ENCODE data around the gene FAM107B. TPM values are rescaled to one million over a fixed set of nuclear protein-coding genes. Genes with fewer than 3 reads are reported as not detected.

The FAM107B gene
- total RNA-seq, 2 experiments from 2014 or later = 114 to 121 TPM

DNA sequence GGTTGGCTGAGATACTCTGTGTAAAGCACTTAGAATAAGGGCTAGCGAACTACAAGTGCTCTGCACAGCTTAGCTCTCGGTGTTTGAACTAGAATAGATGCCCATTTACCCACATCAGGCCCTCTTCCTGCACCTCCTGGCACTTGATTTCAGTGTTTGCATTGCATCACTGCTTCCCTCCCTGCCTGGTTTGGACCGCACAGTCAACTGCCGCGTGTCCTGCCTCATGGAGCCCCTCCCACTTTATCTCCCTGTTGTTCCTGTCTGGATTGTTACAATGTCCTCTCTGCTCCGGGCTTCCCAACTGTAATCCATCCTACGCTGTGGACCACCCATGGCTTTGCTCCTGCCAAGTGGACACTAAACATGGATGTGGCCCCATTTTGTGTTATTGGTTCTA, 2.3 kb downstream of the FAM107B start:
- Mint-ChIP-seq H3K4me1 (ENCODE audit: low read depth) (no peaks in the 10 kb centered on the region), H3K27ac (no peak overlapping the region), H3K4me3 (no peak overlapping the region), H3K9me3 (no peaks in the 10 kb centered on the region), H3K27me3 (no peaks in the 10 kb centered on the region), H3K36me3 (ENCODE audit: low read depth) (no peaks in the 10 kb centered on the region)
- CTCF ChIA-PET = no interaction called here
- POLR2A ChIA-PET = no interaction called here
- intact Hi-C loops (cut with micrococcal nuclease) = no loop called here
- ATAC-seq = no peak
- TF ChIP-seq, protein P1, sequence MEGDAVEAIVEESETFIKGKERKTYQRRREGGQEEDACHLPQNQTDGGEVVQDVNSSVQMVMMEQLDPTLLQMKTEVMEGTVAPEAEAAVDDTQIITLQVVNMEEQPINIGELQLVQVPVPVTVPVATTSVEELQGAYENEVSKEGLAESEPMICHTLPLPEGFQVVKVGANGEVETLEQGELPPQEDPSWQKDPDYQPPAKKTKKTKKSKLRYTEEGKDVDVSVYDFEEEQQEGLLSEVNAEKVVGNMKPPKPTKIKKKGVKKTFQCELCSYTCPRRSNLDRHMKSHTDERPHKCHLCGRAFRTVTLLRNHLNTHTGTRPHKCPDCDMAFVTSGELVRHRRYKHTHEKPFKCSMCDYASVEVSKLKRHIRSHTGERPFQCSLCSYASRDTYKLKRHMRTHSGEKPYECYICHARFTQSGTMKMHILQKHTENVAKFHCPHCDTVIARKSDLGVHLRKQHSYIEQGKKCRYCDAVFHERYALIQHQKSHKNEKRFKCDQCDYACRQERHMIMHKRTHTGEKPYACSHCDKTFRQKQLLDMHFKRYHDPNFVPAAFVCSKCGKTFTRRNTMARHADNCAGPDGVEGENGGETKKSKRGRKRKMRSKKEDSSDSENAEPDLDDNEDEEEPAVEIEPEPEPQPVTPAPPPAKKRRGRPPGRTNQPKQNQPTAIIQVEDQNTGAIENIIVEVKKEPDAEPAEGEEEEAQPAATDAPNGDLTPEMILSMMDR (IDR thresholded peaks at IDR 0.05) = no peak
- no peak for DNase-seq

DNA sequence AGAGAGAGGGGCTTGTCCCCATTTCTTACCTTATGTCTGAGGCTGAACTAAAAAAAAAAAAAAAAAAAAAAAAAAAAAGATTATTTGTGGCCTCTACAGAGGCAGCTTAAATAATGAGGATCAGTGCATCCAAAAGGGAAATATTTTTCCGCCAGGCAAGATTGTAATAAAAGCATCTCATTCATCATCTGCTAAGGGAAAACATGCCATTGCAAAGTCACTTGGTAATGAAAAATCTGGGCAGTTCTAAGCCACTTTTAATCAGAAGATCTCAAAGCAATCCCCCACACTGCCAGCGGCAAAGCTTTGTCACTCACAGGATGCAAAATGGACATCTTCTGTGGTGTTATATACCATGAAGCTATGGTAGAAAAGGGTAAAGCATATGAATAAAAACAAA, 3.8 kb downstream of the FAM107B start:
- H3K27ac Mint-ChIP-seq = no peak overlapping the region
- H3K27me3 Mint-ChIP-seq = peaks cover 2% of the 10 kb centered on the region
- no peak for DNase-seq
- POLR2A ChIA-PET = no interaction called here
- TF ChIP-seq, protein P1 (IDR thresholded peaks at IDR 0.05) = no peak
- H3K4me3 Mint-ChIP-seq = no peak overlapping the region
- no peaks in the 10 kb centered on the region for H3K9me3 Mint-ChIP-seq
- H3K4me1 Mint-ChIP-seq (ENCODE audit: low read depth) = no peaks in the 10 kb centered on the region
- intact Hi-C loops (cut with micrococcal nuclease) = no loop called here
- ATAC-seq = no peak
- CTCF ChIA-PET = interaction anchor here (0.8 to 1.0 kb wide), 2 partner anchors 53 to 97 kb away, joined by 3 to 5 read pairs; no protein-coding TSS in a partner anchor
- no peaks in the 10 kb centered on the region for H3K36me3 Mint-ChIP-seq (ENCODE audit: low read depth)

DNA sequence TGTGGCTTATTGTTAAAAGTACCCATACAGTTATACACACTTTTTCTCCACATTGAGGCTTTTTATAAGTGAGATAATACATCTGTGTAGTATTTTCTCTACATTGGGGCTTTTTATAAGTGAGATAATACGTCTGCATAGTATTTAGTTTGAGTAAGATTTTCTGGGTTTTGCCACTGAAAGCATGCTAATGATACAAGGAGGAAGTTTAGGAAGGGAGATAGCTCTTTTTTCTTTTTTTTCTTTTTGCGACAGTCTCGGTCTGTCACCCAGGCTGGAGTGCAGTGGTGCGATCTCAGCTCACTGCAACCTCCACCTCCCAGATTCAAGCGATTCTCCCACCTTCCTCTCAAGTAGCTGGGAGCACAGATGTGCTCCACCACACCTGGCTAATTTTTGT, 13.3 kb downstream of the FAM107B start:
- no peak for DNase-seq
- no peak for ATAC-seq
- Mint-ChIP-seq H3K36me3 (ENCODE audit: low read depth) (no peaks in the 10 kb centered on the region), H3K27ac (no peak overlapping the region), H3K4me1 (ENCODE audit: low read depth) (no peaks in the 10 kb centered on the region), H3K27me3 (no peaks in the 10 kb centered on the region), H3K9me3 (no peaks in the 10 kb centered on the region), H3K4me3 (no peak overlapping the region)
- TF ChIP-seq, protein P1 (IDR thresholded peaks at IDR 0.05) = no peak
- CTCF ChIA-PET = no interaction called here
- POLR2A ChIA-PET = interaction anchor here (0.6 kb wide), 1 partner anchor 184 kb away, joined by 4 read pairs; no protein-coding TSS in a partner anchor
- intact Hi-C loops (cut with micrococcal nuclease) = no loop called here

DNA sequence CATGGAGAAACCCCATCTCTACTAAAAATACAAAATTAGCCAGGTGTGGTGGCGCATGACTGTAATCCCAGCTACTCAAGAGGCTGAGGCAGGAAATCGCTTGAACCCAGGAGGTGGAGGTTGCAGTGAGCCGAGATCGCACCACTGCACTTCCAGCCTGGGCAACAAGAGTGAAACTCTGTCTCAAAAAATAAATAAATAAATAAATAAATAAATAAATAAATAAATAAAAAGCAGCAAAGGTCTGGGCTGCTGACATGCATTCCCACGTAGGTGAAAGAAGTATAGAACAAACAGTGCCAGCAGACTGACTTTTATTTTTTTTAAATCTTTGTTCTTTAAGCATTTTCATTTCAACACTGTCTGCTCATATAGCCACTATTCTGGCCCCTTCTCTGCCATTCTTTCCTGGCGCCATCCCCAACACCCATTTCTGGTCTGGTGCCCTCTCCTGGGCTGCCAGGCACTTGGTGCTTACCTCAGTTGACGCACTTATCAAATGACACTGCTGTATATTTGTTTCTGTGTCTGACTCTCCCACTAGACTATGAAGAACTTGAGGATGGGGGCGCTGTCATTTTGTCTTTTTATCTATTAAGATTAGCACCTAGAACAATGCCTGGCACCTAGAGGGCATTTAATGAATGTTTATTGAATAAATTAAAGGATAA, 15.6 kb downstream of the FAM107B start:
- no peaks in the 10 kb centered on the region for H3K9me3 Mint-ChIP-seq
- TF ChIP-seq, protein P1 (IDR thresholded peaks at IDR 0.05) = no peak
- intact Hi-C loops (cut with micrococcal nuclease) = no loop called here
- no peaks in the 10 kb centered on the region for H3K4me1 Mint-ChIP-seq (ENCODE audit: low read depth)
- no peak overlapping the region for H3K4me3 Mint-ChIP-seq
- no peak overlapping the region for H3K27ac Mint-ChIP-seq
- POLR2A ChIA-PET = no interaction called here
- H3K36me3 Mint-ChIP-seq (ENCODE audit: low read depth) = no peaks in the 10 kb centered on the region
- ATAC-seq (no peak), DNase-seq (peak; percentile 37)
- H3K27me3 Mint-ChIP-seq = no peaks in the 10 kb centered on the region
- CTCF ChIA-PET = no interaction called here

DNA sequence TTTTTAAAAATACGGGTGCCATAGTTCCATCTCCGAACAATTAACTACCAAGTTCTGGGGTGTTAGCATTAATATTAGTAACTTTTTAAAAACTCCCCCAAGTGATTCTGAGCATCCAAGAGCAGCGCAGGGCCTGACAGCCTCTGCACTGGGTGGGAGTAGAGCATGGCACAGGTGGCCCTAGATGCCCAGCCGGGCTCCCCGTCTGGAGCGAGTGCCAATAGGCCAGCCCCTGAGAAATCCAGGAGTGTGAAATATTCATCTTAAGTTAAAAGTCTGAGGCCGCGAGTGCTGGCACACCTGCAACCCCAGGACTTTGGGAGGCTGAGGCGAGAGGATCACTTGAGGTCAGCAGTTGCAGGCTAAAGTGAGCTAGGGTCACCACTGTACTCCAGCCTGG, 16.2 kb downstream of the FAM107B start:
- H3K4me3 Mint-ChIP-seq = no peak overlapping the region
- ATAC-seq = no peak
- TF ChIP-seq, protein P1 (IDR thresholded peaks at IDR 0.05) = no peak
- H3K27ac Mint-ChIP-seq = no peak overlapping the region
- no peaks in the 10 kb centered on the region for H3K4me1 Mint-ChIP-seq (ENCODE audit: low read depth)
- H3K36me3 Mint-ChIP-seq (ENCODE audit: low read depth) = no peaks in the 10 kb centered on the region
- CTCF ChIA-PET = no interaction called here
- intact Hi-C loops (cut with micrococcal nuclease) = no loop called here
- no peak for DNase-seq
- no peaks in the 10 kb centered on the region for H3K27me3 Mint-ChIP-seq
- POLR2A ChIA-PET = no interaction called here
- no peaks in the 10 kb centered on the region for H3K9me3 Mint-ChIP-seq

Measured in activated CD8-positive, alpha-beta T cell treated with anti-CD3 and anti-CD28 coated beads for 36 hours (primary cell).